Measurements from ENCODE around the gene ITGA2.

GRCh38 chr5:53063791-53064190, 74.6 kb downstream of the ITGA2 start:
- no peak for TF ChIP-seq EZH2 (IDR thresholded peaks at IDR 0.05; ENCODE audit: borderline replicate concordance, insufficient read depth, low read depth, low read length, poor library complexity, severe bottlenecking)
- TF ChIP-seq, protein P1, sequence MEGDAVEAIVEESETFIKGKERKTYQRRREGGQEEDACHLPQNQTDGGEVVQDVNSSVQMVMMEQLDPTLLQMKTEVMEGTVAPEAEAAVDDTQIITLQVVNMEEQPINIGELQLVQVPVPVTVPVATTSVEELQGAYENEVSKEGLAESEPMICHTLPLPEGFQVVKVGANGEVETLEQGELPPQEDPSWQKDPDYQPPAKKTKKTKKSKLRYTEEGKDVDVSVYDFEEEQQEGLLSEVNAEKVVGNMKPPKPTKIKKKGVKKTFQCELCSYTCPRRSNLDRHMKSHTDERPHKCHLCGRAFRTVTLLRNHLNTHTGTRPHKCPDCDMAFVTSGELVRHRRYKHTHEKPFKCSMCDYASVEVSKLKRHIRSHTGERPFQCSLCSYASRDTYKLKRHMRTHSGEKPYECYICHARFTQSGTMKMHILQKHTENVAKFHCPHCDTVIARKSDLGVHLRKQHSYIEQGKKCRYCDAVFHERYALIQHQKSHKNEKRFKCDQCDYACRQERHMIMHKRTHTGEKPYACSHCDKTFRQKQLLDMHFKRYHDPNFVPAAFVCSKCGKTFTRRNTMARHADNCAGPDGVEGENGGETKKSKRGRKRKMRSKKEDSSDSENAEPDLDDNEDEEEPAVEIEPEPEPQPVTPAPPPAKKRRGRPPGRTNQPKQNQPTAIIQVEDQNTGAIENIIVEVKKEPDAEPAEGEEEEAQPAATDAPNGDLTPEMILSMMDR (IDR thresholded peaks at IDR 0.05) = no peak

Measured in B cell (primary cell).